ENCODE results near the gene FOXP1.
A peak's percentile ranks its signal among the peaks of the same experiment; 100 is the strongest.

Gene FOXP1

GRCh38 chr3:71513081-71513480 is 70.4 kb downstream of the FOXP1 start:
- H3K79me2 ChIP-seq (ENCODE audit: insufficient read depth, low read length): no peaks in the 10 kb centered on the region
- 0 out of 2 replicates have a peak, but pooled peaks cover 7% of the 10 kb centered on the region for H3F3A ChIP-seq (ENCODE audit: insufficient read depth)
- no peaks in the 10 kb centered on the region for H3K9me2 ChIP-seq (replicated peaks; ENCODE audit: insufficient read depth, low read length)
- no peak overlapping the region for H3K9ac ChIP-seq (ENCODE audit: low read length)
- no peak overlapping the region for H3K4me3 ChIP-seq (ENCODE audit: insufficient read depth, low read length, poor library complexity, severe bottlenecking)
- H4K20me1 ChIP-seq (ENCODE audit: low read depth, low read length): no peaks in the 10 kb centered on the region
- H3K27ac ChIP-seq (ENCODE audit: low read depth, low read length): no peak overlapping the region
- no peaks in the 10 kb centered on the region for H3K36me3 ChIP-seq (ENCODE audit: low read length)
- no peak overlapping the region for H2AFZ ChIP-seq (ENCODE audit: low read depth, low read length, severe bottlenecking)
- no peak overlapping the region for H3K4me2 ChIP-seq (ENCODE audit: low read depth, low read length, poor library complexity, severe bottlenecking)
- TF ChIP-seq CTCF (IDR thresholded peaks at IDR 0.05; ENCODE audit: insufficient read depth, low read length, poor library complexity, severe bottlenecking) (no peak), EZH2phosphoT487 (conservative IDR thresholded peaks at IDR 0.05; ENCODE audit: low read length) (no peak)
- no peaks in the 10 kb centered on the region for H3K9me3 ChIP-seq (ENCODE audit: insufficient read depth, low read length)
- H3K27me3 ChIP-seq (ENCODE audit: low read length): no peaks in the 10 kb centered on the region

- no peaks in the 10 kb centered on the region for H4K20me1 ChIP-seq (ENCODE audit: low read depth, low read length)
- H3K9ac ChIP-seq (ENCODE audit: low read length): no peak overlapping the region
- no peaks in the 10 kb centered on the region for H3K27me3 ChIP-seq (ENCODE audit: low read length)
- no peaks in the 10 kb centered on the region for H3K79me2 ChIP-seq (ENCODE audit: insufficient read depth, low read length)
- no peak overlapping the region for H3K27ac ChIP-seq (ENCODE audit: low read depth, low read length)
- H3K9me2 ChIP-seq (replicated peaks; ENCODE audit: insufficient read depth, low read length): no peaks in the 10 kb centered on the region
- TF ChIP-seq EZH2phosphoT487 (conservative IDR thresholded peaks at IDR 0.05; ENCODE audit: low read length) (no peak), CTCF (IDR thresholded peaks at IDR 0.05; ENCODE audit: insufficient read depth, low read length, poor library complexity, severe bottlenecking) (no peak)
- H3K4me3 ChIP-seq (ENCODE audit: insufficient read depth, low read length, poor library complexity, severe bottlenecking): no peak overlapping the region
- H3K36me3 ChIP-seq (ENCODE audit: low read length): no peaks in the 10 kb centered on the region
- no peaks in the 10 kb centered on the region for H3K9me3 ChIP-seq (ENCODE audit: insufficient read depth, low read length)
- H3K4me2 ChIP-seq (ENCODE audit: low read depth, low read length, poor library complexity, severe bottlenecking): no peak overlapping the region
- 0 out of 2 replicates have a peak, but pooled peaks cover 7% of the 10 kb centered on the region for H3F3A ChIP-seq (ENCODE audit: insufficient read depth)
- H2AFZ ChIP-seq (ENCODE audit: low read depth, low read length, severe bottlenecking): no peak overlapping the region
Observed at GRCh38 chr3:71512544-71512943, 71.0 kb downstream of the FOXP1 start.

GRCh38 chr3:71512000-71512399 is 71.5 kb downstream of the FOXP1 start:
- Histone ChIP-seq H3K4me2 (ENCODE audit: low read depth, low read length, poor library complexity, severe bottlenecking) (peak overlapping the region; percentile 41), H3K36me3 (ENCODE audit: low read length) (no peaks in the 10 kb centered on the region), H3K27ac (ENCODE audit: low read depth, low read length) (peak overlapping the region; percentile 61), H3F3A (ENCODE audit: insufficient read depth) (0 out of 2 replicates have a peak, but pooled peaks cover 7% of the 10 kb centered on the region), H3K79me2 (ENCODE audit: insufficient read depth, low read length) (no peaks in the 10 kb centered on the region), H3K9me3 (ENCODE audit: insufficient read depth, low read length) (no peaks in the 10 kb centered on the region), H3K9ac (ENCODE audit: low read length) (0 out of 2 replicates have a peak overlapping the region, but pooled peaks have one; percentile 11), H4K20me1 (ENCODE audit: low read depth, low read length) (no peaks in the 10 kb centered on the region), H3K27me3 (ENCODE audit: low read length) (no peaks in the 10 kb centered on the region), H3K9me2 (replicated peaks; ENCODE audit: insufficient read depth, low read length) (no peaks in the 10 kb centered on the region), H3K4me3 (ENCODE audit: insufficient read depth, low read length, poor library complexity, severe bottlenecking) (no peak overlapping the region), H2AFZ (ENCODE audit: low read depth, low read length, severe bottlenecking) (no peak overlapping the region)
- TF ChIP-seq EZH2phosphoT487 (conservative IDR thresholded peaks at IDR 0.05; ENCODE audit: low read length): no peak
- peak; percentile 52 for TF ChIP-seq CTCF (IDR thresholded peaks at IDR 0.05; ENCODE audit: insufficient read depth, low read length, poor library complexity, severe bottlenecking)

Measured in SU-DHL-6 (cell line).